Activated CD4-positive, alpha-beta T cell treated with anti-CD3 and anti-CD28 coated beads, Interleukin-2, amount 50 U/mL, for 24 hours (primary cell): ENCODE measurements around the gene RIBC2.
"Not testable (repeated sequence)": the region's sequence is repeated elsewhere in the genome, so short reads cannot be mapped to it uniquely, and the experiment has no call there.

ENCODE experiments used
- DNase-seq, 2 donors: peaks; one replicate each; pipeline ENCODE4 v3.0.0-alpha.2; 2020; ENCODE audit warnings: low read depth in 1 of 2, low spot score in 1 of 2

The RIBC2 gene

DNA sequence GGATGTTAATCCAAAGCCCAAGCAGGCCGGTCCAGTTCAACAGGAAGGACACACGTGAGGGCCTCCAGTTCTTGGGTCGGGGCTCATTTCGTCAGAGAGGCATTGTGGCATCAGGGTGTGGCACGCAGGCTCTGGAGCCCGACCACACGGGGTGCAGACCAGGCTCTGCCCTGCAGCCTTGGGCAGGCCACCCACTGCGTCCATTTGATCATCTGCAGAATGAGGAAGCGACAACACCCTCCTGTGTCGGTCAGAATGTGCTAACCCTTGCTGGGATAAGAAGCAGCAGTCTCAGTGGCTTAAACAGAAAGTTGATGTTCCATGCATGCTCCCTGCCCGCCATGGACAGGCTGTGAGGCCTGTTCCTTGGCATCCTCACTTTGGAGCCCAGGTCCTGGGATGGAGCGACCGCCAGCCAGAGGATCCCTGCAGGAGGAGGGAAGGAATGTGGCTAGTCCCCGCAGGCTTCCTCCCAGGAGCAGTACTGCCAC is 10.8 kb downstream of the RIBC2 start:
- no peak for DNase-seq

DNA sequence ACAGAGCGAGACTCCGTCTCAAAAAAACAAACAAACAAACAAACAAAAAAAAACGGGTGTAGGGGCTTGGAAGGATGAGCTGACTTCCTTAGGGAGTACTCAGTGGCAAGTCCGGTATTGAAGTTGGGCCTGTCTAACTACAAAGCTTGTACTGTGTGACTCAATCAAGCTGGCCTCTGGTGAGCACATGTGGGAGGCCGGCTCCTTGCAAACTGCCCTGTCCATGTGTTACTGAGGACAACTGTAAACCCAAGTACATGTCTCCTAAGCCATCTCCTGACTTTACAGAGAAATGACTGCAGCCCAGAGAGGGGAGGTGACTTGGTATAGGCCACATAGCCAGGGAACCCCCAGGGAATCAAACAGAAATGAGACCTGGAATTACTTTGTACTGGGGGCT is 11.6 kb downstream of the RIBC2 start:
- DNase-seq, result no peak

DNA sequence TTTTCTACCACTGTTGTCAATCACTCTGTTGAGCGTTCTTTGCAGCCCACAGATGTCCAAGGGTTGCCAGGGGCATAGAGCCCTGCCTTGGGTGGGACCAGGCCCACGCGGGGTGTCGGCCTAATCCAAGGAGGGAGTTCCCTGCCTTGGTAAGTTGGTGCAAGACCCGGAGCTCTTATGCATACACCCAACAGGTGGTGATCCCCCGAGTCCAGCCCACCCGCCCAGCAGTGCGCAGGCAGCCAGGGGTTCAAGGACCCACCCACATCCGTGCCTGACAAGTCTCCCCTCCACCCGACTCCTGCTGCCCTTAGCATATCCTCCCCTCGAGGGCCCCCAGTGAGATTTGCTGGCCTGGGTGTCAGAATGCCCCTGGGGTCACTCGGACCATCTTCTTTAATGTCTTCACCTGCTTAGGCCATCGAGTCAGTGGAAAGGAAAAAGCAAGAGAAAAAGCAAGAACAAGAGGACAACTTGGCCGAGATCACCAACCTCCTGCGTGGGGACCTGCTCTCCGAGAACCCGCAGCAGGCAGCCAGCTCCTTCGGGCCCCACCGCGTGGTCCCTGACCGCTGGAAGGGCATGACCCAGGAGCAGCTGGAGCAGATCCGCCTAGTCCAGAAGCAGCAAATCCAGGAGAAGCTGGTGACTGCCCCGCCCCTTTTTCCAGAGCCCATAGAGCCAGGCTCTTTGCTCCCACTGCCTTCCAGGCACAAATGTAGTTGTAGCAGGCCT is 12.2 kb downstream of the RIBC2 start:
- no peak for DNase-seq

DNA sequence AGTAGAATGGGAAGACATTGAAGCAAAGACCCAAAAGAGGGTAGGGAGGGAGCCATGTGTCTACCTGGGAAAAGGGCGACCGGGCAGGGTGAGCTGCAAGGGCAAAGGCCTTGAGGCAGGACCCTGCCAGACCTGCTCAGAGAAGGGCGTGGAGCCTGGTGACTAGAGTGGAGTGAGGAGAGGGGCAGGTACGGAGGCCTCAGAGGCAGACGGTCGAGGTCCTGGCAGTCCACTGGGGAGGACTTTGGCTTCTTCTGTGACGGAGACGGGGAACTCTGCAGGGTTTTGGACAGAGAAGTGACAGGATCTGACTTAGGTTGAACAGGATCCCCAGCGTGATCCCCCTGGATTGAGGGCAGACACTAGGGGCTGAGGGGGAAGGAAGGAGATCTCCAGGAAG is 12.9 kb downstream of the RIBC2 start:
- DNase-seq, result no peak

DNA sequence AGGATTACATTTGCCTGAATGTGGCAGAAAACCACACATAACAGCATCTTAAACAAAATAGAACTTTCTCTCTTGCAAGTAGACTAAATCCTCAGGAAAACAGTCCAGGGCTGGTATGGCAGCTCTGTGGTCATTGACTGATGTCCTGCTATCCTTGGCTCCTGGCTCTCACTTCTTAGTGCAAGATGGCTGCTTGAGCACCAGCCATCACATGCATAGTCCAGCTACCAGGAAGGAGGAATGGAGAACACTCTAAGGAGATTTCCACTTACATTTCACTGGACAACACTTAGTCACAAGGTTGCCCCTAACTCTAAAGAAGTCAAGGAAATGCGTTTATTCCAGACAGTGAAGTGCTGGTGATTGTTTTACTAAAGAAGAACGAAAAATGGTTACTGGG is 13.6 kb downstream of the RIBC2 start:
- no peak for DNase-seq

DNA sequence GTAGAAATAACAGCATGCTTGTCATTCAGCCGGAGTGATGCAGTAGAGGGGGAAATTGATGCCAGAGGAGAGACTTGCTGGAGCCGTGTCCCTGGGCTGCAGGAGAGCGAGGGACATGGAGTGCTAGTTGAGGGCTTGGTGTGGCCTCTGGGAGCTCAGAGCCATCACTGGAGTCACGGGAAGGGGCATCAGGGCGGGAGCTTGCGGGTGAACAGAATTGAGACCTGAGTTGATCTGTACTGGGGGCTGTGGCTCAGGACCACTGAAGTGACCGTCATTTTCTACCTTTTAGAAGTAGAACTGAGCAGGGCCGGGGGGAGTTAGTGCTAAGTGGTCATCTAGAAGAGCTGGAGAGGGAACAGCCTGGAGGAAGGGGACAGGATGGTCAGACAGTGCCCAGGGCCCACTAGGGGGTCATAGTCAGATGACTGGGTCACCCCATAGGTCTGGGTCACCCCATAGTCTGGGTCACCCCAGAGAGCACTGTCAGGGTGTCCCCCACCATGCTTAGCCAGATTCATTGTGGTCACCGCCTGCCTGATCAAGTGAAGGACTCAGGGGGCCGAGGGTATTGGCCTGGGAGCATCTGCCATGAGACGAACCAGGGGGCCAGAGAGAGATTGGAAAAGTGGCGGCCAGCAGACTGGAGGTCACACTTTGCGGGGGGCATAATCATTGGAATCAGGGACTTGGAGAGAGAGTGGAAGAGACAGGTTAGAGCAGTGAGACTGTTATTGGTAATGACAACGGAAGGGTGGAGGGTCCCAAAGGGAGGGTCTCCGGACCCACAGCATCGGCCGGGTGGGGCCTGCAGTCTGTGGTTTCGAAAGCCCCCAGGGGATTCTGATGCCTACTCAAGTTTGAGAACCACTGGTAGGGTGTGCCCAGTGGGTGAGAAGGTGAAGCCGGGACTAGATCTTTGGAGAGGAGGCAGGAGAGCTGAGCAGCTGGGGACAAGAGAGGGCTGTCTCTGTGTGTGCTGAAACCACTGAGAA is 15.2 kb downstream of the RIBC2 start:
- no peak for DNase-seq

DNA sequence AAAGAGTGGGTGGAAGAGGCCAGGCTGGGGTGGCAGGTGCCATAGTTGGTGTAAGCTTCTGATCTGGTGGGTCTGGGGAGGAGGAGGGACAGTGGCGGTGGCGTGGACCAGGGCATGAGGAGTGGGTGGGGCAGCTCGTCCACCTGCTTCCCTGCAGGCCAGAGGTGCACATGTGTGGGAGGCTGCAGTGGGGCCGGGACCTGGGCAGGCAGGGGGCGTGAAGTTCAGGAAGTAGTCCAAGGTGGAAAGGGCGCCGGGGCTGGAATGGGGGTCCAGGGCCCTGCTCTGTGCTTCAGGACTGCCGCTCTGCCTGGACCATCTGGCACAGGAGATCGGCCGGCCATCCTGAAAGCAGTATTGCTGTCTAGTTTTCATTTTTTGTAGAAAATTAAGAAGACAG is 15.9 kb downstream of the RIBC2 start:
- no peak for DNase-seq

DNA sequence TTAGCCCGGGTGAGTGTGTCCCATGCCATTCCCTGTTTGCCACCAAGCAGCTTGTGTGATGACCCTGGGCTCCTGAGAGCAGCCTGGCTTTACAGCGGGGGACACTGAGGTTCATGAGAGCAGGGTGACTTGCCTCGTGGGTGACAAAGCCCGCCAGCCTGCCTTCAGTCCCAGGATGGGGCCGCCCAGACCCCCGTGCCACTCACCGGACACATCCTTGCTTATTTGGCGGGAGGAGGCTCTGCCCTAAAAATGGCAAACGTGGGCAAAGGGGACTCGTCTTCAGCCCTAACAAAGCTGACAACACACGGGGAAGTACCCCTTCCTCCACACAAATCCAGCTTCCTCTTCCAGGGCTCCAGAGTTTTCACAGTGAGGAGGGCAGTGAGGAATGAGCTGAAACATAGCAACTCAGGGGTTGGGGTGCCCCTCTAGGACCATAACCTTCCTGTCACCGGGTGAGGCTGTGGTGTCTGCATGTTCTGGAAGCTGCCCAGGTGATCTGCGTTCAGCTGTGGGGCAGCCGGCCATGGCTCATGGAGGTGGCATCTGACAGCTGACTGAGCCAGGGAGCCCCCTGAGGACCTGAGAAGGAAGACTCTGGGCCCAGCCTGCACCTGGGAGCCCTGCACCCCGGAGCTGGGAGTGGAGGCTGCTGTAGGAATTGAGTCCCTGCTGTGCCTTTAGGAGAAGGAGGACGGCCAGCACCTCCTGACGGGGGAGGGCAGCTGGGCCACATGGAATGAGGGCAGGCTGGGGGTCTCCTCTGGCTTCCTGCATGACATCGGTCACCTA is 16.7 kb downstream of the RIBC2 start:
- DNase-seq, result no peak

DNA sequence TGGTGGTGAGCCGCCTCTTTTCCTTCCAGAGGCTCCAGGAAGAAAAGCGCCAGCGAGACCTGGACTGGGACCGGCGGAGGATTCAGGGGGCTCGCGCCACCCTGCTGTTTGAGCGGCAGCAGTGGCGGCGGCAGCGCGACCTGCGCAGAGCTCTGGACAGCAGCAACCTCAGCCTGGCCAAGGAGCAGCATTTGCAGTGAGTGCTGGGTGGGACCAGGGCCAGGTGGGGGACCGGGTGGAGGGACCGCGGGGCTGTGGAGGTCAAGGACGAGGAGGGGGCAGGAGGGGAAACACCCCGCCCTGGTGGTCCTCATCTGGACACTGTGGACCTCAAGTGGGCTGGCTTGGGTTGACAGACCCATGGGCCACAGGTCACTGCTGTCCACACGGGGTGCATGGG is 17.4 kb downstream of the RIBC2 start:
- no peak for DNase-seq

DNA sequence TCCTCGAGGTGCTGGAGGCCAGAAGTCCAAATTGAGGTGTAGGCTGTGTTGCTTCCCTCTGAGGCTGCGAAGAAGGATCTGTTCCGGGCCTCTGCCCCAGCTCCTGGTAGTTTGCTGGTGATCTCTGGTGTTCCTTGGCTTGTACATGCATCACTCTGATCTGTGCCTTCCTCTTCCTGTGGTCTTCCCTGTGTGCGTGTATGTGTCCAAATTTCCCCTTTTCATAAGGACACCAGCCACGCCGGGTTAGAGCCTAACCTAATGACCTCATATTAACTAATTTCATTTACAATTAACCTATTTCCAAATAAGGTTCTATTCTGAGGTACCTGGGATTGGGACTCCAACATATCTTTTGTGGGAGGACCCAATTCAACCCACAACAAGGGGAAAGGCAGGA is 21.5 kb downstream of the RIBC2 start:
- DNase-seq, result no peak

DNA sequence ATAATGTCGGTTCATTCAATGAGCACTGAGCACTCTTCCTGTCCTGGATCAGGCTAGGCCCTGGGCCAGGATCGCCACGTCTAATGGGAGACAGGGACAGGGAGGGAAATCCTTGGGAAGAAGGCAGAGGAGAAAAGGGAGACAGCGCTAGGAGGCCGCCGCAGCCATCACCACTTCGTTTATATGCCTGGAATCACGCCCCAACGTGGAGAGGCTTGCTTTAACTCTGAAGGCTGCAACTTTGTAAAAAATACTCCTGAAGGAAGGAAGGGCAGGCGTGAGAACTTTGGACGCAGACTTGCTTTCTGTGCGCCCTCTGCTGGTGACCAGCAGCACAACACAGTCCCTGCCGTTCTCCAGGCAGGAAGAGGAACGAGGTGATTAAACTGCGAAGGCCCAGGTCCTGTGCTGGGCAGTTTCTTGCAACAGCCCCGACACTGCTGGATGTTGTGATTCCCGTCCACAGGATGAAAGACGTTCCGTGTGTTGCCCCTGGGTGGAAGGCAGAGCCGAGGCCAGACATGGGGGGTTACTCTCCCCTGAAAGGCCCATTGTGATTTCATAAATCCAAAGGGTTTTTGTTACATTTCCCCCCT is 22.1 kb downstream of the RIBC2 start:
- DNase-seq, result peak; percentile 65 to 77

DNA sequence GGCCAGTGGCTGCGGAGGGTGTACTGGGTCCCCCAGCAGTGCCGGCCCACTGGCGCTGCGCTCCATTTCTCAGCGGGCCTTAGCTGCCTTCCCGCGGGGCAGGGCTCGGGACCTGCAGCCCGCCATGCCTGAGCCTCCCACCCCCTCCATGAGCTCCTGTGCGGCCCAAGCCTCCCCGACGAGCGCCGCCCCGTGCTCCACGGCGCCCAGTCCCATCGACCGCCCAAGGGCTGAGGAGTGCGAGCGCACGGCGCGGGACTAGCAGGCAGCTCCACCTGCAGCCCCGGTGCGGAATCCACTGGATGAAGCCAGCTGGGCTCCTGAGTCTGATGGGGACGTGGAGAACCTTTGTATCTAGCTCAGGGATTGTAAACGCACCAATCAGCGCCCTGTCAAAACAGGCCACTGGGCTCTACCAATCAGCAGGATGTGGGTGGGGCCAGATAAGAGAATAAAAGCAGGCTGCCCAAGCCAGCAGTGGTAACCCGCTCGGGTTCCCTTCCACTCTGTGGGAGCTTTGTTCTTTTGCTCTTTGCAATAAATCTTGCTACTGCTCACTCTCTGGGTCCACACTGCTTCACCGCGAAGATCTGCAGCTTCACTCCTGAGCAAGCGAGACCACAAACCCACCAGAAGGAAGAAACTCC is 23.5 kb downstream of the RIBC2 start:
- not testable (repeated sequence) for DNase-seq

DNA sequence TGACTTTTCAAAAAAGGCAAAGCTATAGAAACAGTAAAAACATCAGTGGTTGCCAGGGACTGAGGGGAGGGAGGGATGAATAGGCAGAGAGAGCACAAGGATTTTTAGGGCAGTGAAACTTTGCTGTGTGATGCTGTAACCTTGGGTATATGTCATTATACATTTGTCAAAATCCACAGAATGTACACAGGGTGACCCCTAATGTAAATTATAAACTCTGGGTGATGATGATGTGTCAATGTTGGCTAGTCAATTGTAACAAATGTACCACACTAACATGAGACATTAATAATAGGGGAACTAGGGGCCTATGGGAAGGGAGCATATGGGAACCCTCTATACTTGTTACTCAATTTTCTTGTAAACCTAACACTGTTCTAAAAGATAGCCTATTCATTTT is 24.8 kb downstream of the RIBC2 start:
- no peak for DNase-seq

DNA sequence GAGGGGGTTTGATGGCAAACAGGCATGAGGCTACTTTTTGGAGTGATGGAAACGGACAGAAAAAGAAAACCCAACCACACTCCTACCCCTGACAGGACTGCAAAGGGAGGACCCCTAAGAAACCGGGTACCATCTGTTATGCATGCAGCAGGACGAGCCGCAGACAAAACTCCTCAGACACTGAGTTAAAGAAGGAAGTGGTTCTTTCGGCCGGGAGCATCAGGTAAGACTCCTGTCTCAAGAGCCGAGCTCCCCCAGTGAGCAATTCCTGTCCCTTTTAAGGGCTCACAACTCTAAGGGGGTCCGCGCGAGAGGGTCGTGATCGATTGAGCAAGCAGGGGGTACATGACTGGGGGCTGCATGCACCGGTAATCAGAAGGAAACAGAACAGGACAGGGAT is 27.2 kb downstream of the RIBC2 start:
- DNase-seq, result not testable (repeated sequence)

DNA sequence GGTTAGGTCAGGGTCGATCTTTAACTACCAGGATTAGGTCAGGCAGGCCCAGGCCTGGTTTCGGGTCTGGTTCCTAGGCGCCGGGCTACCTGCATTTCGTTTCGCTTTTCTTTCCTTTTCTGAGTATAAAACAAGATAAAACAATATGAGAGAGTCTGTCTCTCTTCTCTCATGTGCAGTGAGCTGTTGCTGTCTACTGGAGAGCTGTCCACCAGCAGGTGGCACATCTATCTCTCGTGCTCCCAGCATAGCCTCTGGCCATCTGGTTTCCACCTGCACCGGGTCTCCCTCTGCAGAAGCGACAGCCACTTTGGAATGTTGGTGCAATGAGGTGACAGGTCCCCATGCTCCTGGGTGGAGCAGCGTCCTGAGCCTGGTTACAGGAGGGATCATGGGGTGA is 27.6 kb downstream of the RIBC2 start:
- DNase-seq, result peak in 1 of 2 donors; percentile 5

DNA sequence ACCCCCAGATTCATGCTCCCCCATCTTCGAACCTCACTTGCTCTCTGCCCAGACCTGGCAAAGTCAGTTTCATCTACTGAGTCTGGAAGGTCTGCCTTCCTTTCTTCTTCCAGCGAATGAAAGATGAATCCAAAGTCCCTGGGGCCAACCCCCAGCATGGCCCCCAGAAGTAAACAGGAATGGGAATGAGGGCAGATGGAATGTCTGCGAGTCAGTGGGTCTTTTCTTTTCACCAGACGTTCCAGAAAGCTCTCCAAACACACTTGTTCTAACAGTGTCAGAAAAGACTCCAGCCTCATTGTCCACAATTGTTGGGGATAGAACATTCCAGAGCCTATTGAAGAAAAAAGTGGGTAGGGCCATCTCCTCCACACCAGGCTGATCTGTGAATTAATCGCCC is 28.6 kb downstream of the RIBC2 start:
- DNase-seq, result no peak

DNA sequence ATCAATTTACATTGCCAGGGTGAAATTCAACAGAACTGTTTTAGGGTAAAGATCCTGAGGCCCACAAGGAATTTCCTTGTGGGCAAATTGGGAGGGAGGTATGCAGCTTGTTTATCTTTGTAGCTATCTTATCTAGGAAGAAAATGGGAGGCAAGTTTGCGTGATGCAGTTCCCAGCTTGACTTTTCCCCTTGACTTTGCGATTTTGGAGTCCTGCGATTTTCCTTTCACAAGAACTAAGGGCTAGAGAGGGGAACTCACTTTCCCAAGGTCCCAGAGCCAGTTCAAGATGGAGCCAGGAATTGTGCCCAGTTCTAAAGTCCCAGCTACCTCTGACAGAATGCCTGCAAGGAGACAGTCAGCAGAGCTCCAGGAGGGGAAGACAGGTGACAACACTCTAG is 30.7 kb downstream of the RIBC2 start:
- no peak for DNase-seq

DNA sequence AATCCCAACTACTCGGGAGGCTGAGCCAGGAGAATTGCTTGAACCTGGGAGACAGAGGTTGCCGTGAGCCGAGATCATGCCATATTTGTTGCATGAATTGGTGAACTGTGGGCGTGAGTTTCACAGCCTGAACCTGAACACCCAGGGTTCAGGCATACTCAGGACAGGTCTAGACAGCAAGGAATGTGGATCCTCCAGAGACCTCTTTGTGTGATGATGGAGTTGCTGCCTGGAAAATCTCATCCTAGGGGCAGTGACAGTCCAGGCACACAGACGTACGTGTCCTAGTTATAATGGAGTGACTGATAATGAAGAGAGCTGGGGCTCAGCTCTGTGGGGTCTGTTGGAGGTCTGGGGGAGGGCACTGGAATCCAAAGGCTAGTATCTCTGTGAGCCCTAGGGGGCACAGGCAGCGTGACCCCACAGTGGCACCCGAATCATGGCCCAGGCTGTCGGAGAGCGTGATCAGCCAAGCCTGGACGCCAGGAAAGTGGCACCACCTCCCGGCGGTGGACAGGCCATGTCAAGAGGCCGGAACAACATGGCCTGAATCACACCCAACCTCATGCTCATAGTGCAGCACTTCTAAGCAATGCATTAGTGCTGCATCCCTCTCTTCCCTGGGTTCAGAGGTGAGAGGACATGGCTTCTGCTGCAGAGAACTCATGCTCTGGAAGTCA is 31.7 kb downstream of the RIBC2 start:
- no peak for DNase-seq

DNA sequence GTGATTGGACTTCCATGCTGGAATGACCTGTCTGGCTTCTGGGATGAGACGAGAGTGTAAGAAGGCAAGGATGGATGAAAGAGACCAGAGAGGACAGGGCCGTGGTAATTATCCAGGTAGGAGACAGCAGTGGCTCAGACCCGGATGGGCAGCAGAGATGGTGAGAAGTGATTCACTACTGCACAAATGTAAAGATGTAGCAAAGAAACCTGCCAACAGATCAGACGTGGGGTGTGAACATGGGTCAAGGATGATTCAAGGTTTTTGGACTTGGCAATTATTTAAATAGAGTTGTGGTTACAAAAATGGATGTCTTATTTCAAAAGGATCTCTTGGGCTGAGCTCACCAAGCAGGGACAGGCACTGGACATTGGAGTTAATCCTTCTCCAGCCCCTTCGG is 32.7 kb downstream of the RIBC2 start:
- no peak for DNase-seq

DNA sequence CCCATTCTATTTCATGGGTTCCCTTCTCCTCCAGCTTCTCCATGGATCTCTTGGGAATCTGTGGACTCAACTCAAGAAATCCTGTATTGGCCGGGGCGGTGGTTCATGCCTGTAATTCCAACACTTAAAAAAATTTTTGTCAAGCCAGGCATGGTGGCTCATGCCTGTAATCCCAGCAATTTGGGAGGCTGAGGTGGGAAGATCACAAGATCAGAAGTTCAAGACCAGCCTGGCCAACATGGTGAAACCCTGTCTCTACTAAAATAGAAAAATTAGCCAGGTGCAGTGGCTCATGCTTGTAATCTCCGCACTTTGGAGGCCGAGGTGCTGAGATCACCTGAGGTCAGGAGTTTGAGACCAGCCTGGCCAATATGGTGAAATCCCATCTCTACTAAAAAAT is 34.1 kb downstream of the RIBC2 start:
- DNase-seq, result not testable (repeated sequence)
